ENCODE results near the gene TRPM8. TPM values are rescaled to one million over a fixed set of nuclear protein-coding genes. Genes with fewer than 3 reads are reported as not detected.

Gene TRPM8
- total and polyA plus RNA-seq, 2 experiments from 2014 or later, result 0.16 to 0.33 TPM

- Histone ChIP-seq H2AFZ (no peak overlapping the region), H3K36me3 (replicated peaks; ENCODE audit: insufficient read depth, low read depth) (no peaks in the 10 kb centered on the region), H3K4me3 (no peak overlapping the region), H3K27me3 (peaks cover 13% of the 10 kb centered on the region), H3K9me3 (ENCODE audit: low read depth) (no peaks in the 10 kb centered on the region), H4K20me1 (ENCODE audit: insufficient read depth, poor library complexity, severe bottlenecking) (no peaks in the 10 kb centered on the region), H3K4me1 (ENCODE audit: insufficient read depth) (no peaks in the 10 kb centered on the region), H3K9me2 (replicated peaks; ENCODE audit: insufficient read depth) (no peaks in the 10 kb centered on the region), H3K79me2 (no peaks in the 10 kb centered on the region), H3K4me2 (no peak overlapping the region), H3K27ac (no peak overlapping the region)
- TF ChIP-seq EZH2 (IDR thresholded peaks at IDR 0.05; ENCODE audit: borderline replicate concordance) (no peak), EZH2phosphoT487 (IDR thresholded peaks at IDR 0.05; ENCODE audit: low read depth, severe bottlenecking, unreplicated experiment) (no peak)
- TF ChIP-seq, protein P1, sequence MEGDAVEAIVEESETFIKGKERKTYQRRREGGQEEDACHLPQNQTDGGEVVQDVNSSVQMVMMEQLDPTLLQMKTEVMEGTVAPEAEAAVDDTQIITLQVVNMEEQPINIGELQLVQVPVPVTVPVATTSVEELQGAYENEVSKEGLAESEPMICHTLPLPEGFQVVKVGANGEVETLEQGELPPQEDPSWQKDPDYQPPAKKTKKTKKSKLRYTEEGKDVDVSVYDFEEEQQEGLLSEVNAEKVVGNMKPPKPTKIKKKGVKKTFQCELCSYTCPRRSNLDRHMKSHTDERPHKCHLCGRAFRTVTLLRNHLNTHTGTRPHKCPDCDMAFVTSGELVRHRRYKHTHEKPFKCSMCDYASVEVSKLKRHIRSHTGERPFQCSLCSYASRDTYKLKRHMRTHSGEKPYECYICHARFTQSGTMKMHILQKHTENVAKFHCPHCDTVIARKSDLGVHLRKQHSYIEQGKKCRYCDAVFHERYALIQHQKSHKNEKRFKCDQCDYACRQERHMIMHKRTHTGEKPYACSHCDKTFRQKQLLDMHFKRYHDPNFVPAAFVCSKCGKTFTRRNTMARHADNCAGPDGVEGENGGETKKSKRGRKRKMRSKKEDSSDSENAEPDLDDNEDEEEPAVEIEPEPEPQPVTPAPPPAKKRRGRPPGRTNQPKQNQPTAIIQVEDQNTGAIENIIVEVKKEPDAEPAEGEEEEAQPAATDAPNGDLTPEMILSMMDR (IDR thresholded peaks at IDR 0.05; ENCODE audit: poor library complexity), result no peak
- WGBS (ENCODE audit: low lambda C conversion rate, missing lambda C conversion rate), result 89% methylated on average over 2 of the region's 2 CpGs
- no peak for DNase-seq (ENCODE audit: low spot score)
These were observed 121.1 kb downstream of the TRPM8 start for GRCh38 chr2:234038076-234038802.

GRCh38 chr2:234044157-234044556 lies 127.0 kb downstream of the TRPM8 start:
- H3K27me3 ChIP-seq, result peaks cover 27% of the 10 kb centered on the region
- no peak overlapping the region for H3K4me3 ChIP-seq
- H3K79me2 ChIP-seq, result no peaks in the 10 kb centered on the region
- no peak overlapping the region for H3K27ac ChIP-seq
- H3K9me3 ChIP-seq (ENCODE audit: low read depth), result no peaks in the 10 kb centered on the region
- TF ChIP-seq EZH2 (IDR thresholded peaks at IDR 0.05; ENCODE audit: borderline replicate concordance) (no peak), EZH2phosphoT487 (IDR thresholded peaks at IDR 0.05; ENCODE audit: low read depth, severe bottlenecking, unreplicated experiment) (no peak)
- TF ChIP-seq, protein P1 (IDR thresholded peaks at IDR 0.05; ENCODE audit: poor library complexity), result no peak
- H3K4me1 ChIP-seq (ENCODE audit: insufficient read depth), result no peaks in the 10 kb centered on the region
- no peak overlapping the region for H3K4me2 ChIP-seq
- DNase-seq (ENCODE audit: low spot score), result no peak
- no peaks in the 10 kb centered on the region for H4K20me1 ChIP-seq (ENCODE audit: insufficient read depth, poor library complexity, severe bottlenecking)
- WGBS (ENCODE audit: low lambda C conversion rate, missing lambda C conversion rate), result 90% methylated on average over 1 of the region's 1 CpG
- H2AFZ ChIP-seq, result no peak overlapping the region
- H3K9me2 ChIP-seq (replicated peaks; ENCODE audit: insufficient read depth), result no peaks in the 10 kb centered on the region
- H3K36me3 ChIP-seq (replicated peaks; ENCODE audit: insufficient read depth, low read depth), result no peaks in the 10 kb centered on the region

- Histone ChIP-seq H3K79me2 (no peaks in the 10 kb centered on the region), H3K4me2 (no peak overlapping the region), H3K27me3 (peaks cover 24% of the 10 kb centered on the region), H3K36me3 (replicated peaks; ENCODE audit: insufficient read depth, low read depth) (no peaks in the 10 kb centered on the region), H3K4me1 (ENCODE audit: insufficient read depth) (no peaks in the 10 kb centered on the region), H3K27ac (no peak overlapping the region), H3K9me3 (ENCODE audit: low read depth) (no peaks in the 10 kb centered on the region), H3K4me3 (no peak overlapping the region), H4K20me1 (ENCODE audit: insufficient read depth, poor library complexity, severe bottlenecking) (no peaks in the 10 kb centered on the region), H2AFZ (no peak overlapping the region), H3K9me2 (replicated peaks; ENCODE audit: insufficient read depth) (no peaks in the 10 kb centered on the region)
- DNase-seq (ENCODE audit: low spot score), result no peak
- TF ChIP-seq EZH2phosphoT487 (IDR thresholded peaks at IDR 0.05; ENCODE audit: low read depth, severe bottlenecking, unreplicated experiment) (no peak), EZH2 (IDR thresholded peaks at IDR 0.05; ENCODE audit: borderline replicate concordance) (no peak)
- TF ChIP-seq, protein P1 (IDR thresholded peaks at IDR 0.05; ENCODE audit: poor library complexity), result no peak
- 76% methylated on average over 3 of the region's 3 CpGs for WGBS (ENCODE audit: low lambda C conversion rate, missing lambda C conversion rate)
These were observed 129.3 kb downstream of the TRPM8 start for GRCh38 chr2:234046521-234046920.
